ENCODE data around the gene SYNE1.

The SYNE1 gene

GRCh38 chr6:152184573-152184916 lies 452.6 kb downstream of the SYNE1 start:
- DNase-seq (ENCODE audit: low spot score): no peak

- no peak for DNase-seq (ENCODE audit: low spot score)
Measured at GRCh38 chr6:152180601-152181000, 456.6 kb downstream of the SYNE1 start.

- DNase-seq (ENCODE audit: low spot score): no peak
Measured at GRCh38 chr6:152176268-152176667, 460.9 kb downstream of the SYNE1 start.

GRCh38 chr6:152173957-152174356 lies 463.2 kb downstream of the SYNE1 start:
- DNase-seq (ENCODE audit: low spot score): no peak

GRCh38 chr6:152173321-152173720 lies 463.8 kb downstream of the SYNE1 start:
- DNase-seq (ENCODE audit: low spot score): no peak

GRCh38 chr6:152170702-152171667 lies 466.2 kb downstream of the SYNE1 start:
- no peak for DNase-seq (ENCODE audit: low spot score)

- no peak for DNase-seq (ENCODE audit: low spot score)
Measured at GRCh38 chr6:152170313-152170701, 466.9 kb downstream of the SYNE1 start.

GRCh38 chr6:152167641-152168603 lies 469.2 kb downstream of the SYNE1 start:
- no peak for DNase-seq (ENCODE audit: low spot score)

- no peak for DNase-seq (ENCODE audit: low spot score)
Measured at GRCh38 chr6:152166897-152167296, 470.3 kb downstream of the SYNE1 start.

GRCh38 chr6:152166497-152166896 lies 470.7 kb downstream of the SYNE1 start:
- DNase-seq (ENCODE audit: low spot score): no peak

- DNase-seq (ENCODE audit: low spot score): no peak
Measured at GRCh38 chr6:152164957-152165356, 472.2 kb downstream of the SYNE1 start.

- DNase-seq (ENCODE audit: low spot score): no peak
Measured at GRCh38 chr6:152161501-152161900, 475.7 kb downstream of the SYNE1 start.

GRCh38 chr6:152160346-152160745 lies 476.8 kb downstream of the SYNE1 start:
- DNase-seq (ENCODE audit: low spot score): no peak

GRCh38 chr6:152155792-152156191 lies 481.4 kb downstream of the SYNE1 start:
- DNase-seq (ENCODE audit: low spot score): no peak

GRCh38 chr6:152154559-152155356 lies 482.4 kb downstream of the SYNE1 start:
- no peak for DNase-seq (ENCODE audit: low spot score)

- no peak for DNase-seq (ENCODE audit: low spot score)
Measured at GRCh38 chr6:152151920-152152319, 485.2 kb downstream of the SYNE1 start.

- no peak for DNase-seq (ENCODE audit: low spot score)
Measured at GRCh38 chr6:152150196-152150595, 487.0 kb downstream of the SYNE1 start.

GRCh38 chr6:152148412-152148811 lies 488.8 kb downstream of the SYNE1 start:
- DNase-seq (ENCODE audit: low spot score): no peak

GRCh38 chr6:152147269-152147668 lies 489.9 kb downstream of the SYNE1 start:
- DNase-seq (ENCODE audit: low spot score): no peak

- DNase-seq (ENCODE audit: low spot score): no peak
Measured at GRCh38 chr6:152146385-152146784, 490.8 kb downstream of the SYNE1 start.

GRCh38 chr6:152143359-152143758 lies 493.8 kb downstream of the SYNE1 start:
- DNase-seq (ENCODE audit: low spot score): no peak

GRCh38 chr6:152142105-152142504 lies 495.1 kb downstream of the SYNE1 start:
- DNase-seq (ENCODE audit: low spot score): no peak

Measured in D341Med (cell line).